Hepatocyte (in vitro differentiated cells): ENCODE data around the gene PAGE2. TPM values are rescaled to one million over a fixed set of nuclear protein-coding genes. Genes with fewer than 3 reads are reported as not detected.

Source experiments
- DNase-seq: peaks from one replicate; pipeline ENCODE4 v3.0.0-alpha.2; 2016; ENCODE audit warnings: low spot score
- H2AFZ ChIP-seq: fragments of 200-600 bp; sonication (generic); 2 replicates; pipeline ENCODE4 v1.6.0; 2016; ENCODE audit warnings: antibody characterized with exemption, mild to moderate bottlenecking
- H3K27ac ChIP-seq: fragments of 200-600 bp; sonication (generic); 2 replicates; pipeline ENCODE4 v1.5.1; 2016; ENCODE audit warnings: mild to moderate bottlenecking
- H3K27me3 ChIP-seq: fragments of 200-600 bp; sonication (generic); 2 replicates; pipeline ENCODE4 v1.6.1; 2016
- H3K36me3 ChIP-seq: fragments of 200-600 bp; sonication (generic); replicated peaks from 2 replicates; pipeline ENCODE4 v1.5.1; 2016; ENCODE audit warnings: low read depth; ENCODE audit not compliant: insufficient read depth
- H3K4me1 ChIP-seq: fragments of 200-600 bp; sonication (generic); 2 replicates; pipeline ENCODE4 v1.5.1; 2016; ENCODE audit warnings: mild to moderate bottlenecking, moderate library complexity; ENCODE audit not compliant: insufficient read depth
- H3K4me2 ChIP-seq: fragments of 200-600 bp; sonication (generic); 2 replicates; pipeline ENCODE4 v1.6.0; 2016
- H3K4me3 ChIP-seq: fragments of 200-600 bp; sonication (generic); 2 replicates; pipeline ENCODE4 v1.5.1; 2016; ENCODE audit warnings: mild to moderate bottlenecking
- H3K79me2 ChIP-seq: fragments of 200-600 bp; sonication (generic); 2 replicates; pipeline ENCODE4 v1.6.0; 2017; ENCODE audit warnings: mild to moderate bottlenecking
- H3K9me2 ChIP-seq: fragments of 200-600 bp; sonication (generic); replicated peaks from 2 replicates; pipeline ENCODE4 v1.6.0; 2017; ENCODE audit warnings: mild to moderate bottlenecking; ENCODE audit not compliant: insufficient read depth
- H3K9me3 ChIP-seq: fragments of 200-600 bp; sonication (generic); 2 replicates; pipeline ENCODE4 v1.5.1; 2016; ENCODE audit warnings: low read depth, mild to moderate bottlenecking
- H4K20me1 ChIP-seq: fragments of 200-600 bp; sonication (generic); 2 replicates; pipeline ENCODE4 v1.6.0; 2016; ENCODE audit warnings: mild to moderate bottlenecking; ENCODE audit not compliant: insufficient read depth, poor library complexity, severe bottlenecking
- EZH2 ChIP-seq: fragments of 200-600 bp; sonication (generic); IDR thresholded peaks from 2 replicates; pipeline ENCODE4 v1.6.1; 2016; ENCODE audit warnings: antibody characterized with exemption, mild to moderate bottlenecking, borderline replicate concordance
- EZH2phosphoT487 ChIP-seq: fragments of 200-600 bp; sonication (generic); IDR thresholded peaks from one replicate; pipeline ENCODE4 v1.6.1; 2018; ENCODE audit warnings: antibody characterized with exemption, mild to moderate bottlenecking, low read depth, moderate library complexity; ENCODE audit not compliant: unreplicated experiment, severe bottlenecking
- WGBS: methylation state at CpG from one replicate; pipeline ENCODE4 v1.1.6; 2016; ENCODE audit warnings: low lambda C conversion rate; ENCODE audit errors: missing lambda C conversion rate; 5-methylcytosine and 5-hydroxymethylcytosine counted together
- polyA plus RNA-seq: library from polyadenylated mRNA; unstranded; fragments of >200 nt; fragmentation: Nextera tagmentation; extraction: Ambion mirVana; gene quantifications from 2 replicates; pipeline ENCODE4 v1.2.1, GENCODE V29; 2016
- total RNA-seq: library from RNA; depleted of rRNA; stranded (reverse); fragments of >200 nt; gene quantifications from 2 replicates; pipeline ENCODE4 v1.2.3, GENCODE V29; 2014
- TF ChIP-seq, protein P1 (sequence below): fragments of 200-600 bp; sonication (generic); IDR thresholded peaks from 2 replicates; pipeline ENCODE4 v1.5.1; 2016; ENCODE audit warnings: antibody characterized with exemption, mild to moderate bottlenecking; ENCODE audit not compliant: poor library complexity

PAGE2 gene
- total and polyA plus RNA-seq, 2 experiments from 2014 or later, result not detected

DNA sequence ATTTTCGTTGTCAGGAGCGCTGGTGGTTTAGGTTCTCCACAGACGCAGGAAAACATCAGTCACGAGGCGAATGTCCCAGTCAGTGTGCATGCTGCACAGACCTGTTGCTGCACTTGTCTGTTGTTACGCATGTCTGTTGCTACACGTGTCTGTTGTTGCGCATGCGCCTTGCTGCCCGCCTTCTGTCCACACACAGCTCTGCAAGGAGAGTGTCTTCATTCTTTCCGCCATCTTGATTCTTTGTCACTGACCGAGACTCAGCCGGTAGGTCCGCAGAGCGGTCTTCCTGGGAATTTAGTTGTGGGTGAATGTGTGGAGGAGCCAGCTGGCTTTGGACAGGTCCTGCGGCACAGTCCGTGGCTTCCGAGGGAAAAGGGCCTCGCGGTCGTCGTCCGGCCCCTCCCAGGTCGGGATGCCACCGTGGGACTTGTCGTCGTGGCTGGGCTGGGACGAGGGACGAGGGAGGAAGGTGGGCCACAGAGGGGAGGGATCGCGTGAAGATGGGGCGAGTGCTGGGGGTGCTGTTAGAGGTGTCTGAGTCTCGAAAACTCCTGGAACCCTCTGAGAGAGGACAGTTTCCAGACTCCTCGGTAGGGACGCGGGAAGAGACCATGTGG is 13.9 kb upstream of the PAGE2 start, which contains the start of gene PAGE2B:
PAGE2B (plus strand) TSS at position 180 of the 617 bp plus-strand sequence. CDS start 1,012 bp downstream, outside the sequence.
- Histone ChIP-seq H3K4me2 (no peak within 1 kb of the TSS), H3K9me3 (no peaks in the 10 kb centered on the region), H3K4me1 (no peaks in the 10 kb centered on the region), H4K20me1 (no peaks in the 10 kb centered on the region), H3K27ac (no peak within 1 kb of the TSS), H3K27me3 (no peaks in the 10 kb centered on the region), H3K4me3 (no peak within 1 kb of the TSS), H3K36me3 (no peaks in the 10 kb centered on the region), H2AFZ (no peak within 1 kb of the TSS), H3K79me2 (no peaks in the 10 kb centered on the region), H3K9me2 (no peaks in the 10 kb centered on the region)
- DNase-seq, result no peak
- 93% methylated on average over 36 of the region's 36 CpGs for WGBS
- TF ChIP-seq, protein P1, sequence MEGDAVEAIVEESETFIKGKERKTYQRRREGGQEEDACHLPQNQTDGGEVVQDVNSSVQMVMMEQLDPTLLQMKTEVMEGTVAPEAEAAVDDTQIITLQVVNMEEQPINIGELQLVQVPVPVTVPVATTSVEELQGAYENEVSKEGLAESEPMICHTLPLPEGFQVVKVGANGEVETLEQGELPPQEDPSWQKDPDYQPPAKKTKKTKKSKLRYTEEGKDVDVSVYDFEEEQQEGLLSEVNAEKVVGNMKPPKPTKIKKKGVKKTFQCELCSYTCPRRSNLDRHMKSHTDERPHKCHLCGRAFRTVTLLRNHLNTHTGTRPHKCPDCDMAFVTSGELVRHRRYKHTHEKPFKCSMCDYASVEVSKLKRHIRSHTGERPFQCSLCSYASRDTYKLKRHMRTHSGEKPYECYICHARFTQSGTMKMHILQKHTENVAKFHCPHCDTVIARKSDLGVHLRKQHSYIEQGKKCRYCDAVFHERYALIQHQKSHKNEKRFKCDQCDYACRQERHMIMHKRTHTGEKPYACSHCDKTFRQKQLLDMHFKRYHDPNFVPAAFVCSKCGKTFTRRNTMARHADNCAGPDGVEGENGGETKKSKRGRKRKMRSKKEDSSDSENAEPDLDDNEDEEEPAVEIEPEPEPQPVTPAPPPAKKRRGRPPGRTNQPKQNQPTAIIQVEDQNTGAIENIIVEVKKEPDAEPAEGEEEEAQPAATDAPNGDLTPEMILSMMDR, result no peak
- TF ChIP-seq EZH2, result no peak
- TF ChIP-seq EZH2phosphoT487, result no peak

DNA sequence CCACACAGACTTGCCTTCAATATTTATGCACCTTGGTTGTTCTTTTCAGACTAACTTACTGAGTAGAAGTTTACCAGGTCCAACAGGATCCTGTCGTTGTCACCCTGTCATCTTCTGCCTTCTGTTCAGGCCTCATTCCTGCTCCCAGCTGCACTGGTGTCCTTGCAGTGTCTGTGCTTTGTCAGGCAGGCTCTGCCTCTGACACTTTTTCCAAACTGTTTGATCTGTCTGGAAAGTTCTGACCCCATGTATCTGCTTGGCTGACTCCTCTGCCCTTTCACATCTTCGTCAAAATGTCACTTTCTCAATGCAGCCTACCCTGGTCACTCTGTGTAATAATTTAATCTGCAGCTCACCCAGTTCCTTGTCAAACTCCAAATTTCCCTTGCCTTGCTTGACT is 9.9 kb downstream of the PAGE2 start:
- Histone ChIP-seq H4K20me1 (no peaks in the 10 kb centered on the region), H3K27ac (no peak overlapping the region), H3K9me2 (no peaks in the 10 kb centered on the region), H3K4me2 (no peak overlapping the region), H3K9me3 (no peaks in the 10 kb centered on the region), H3K4me3 (no peak overlapping the region), H3K36me3 (no peaks in the 10 kb centered on the region), H2AFZ (no peak overlapping the region), H3K27me3 (no peaks in the 10 kb centered on the region), H3K79me2 (no peaks in the 10 kb centered on the region), H3K4me1 (no peaks in the 10 kb centered on the region)
- no peak for TF ChIP-seq EZH2
- TF ChIP-seq, protein P1, result no peak
- TF ChIP-seq EZH2phosphoT487, result no peak
- DNase-seq, result no peak
- 50% methylated on average over 2 of the region's 2 CpGs for WGBS

DNA sequence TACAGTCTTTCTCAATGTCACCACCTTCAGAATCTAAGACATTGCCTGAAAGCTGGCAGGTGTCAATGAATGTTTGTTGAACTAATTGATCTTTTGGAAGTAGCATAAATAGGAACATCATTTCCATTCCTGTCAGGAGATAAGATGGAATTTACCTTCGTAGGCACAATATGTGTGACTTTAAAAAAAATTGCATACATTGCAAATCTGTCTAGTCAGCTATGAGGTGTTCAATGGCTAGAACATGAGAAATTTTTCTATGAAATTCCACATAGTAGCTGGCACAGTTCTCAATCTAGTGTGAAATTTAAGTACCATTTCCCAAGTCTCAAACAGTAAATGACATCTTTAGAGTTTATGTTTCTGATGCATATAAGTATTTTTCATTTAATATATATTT is 10.3 kb downstream of the PAGE2 start:
- DNase-seq, result no peak
- WGBS, result 62% methylated on average over 1 of the region's 1 CpG
- Histone ChIP-seq H3K36me3 (no peaks in the 10 kb centered on the region), H3K4me1 (no peaks in the 10 kb centered on the region), H3K4me3 (no peak overlapping the region), H3K27ac (no peak overlapping the region), H3K4me2 (no peak overlapping the region), H2AFZ (no peak overlapping the region), H3K79me2 (no peaks in the 10 kb centered on the region), H4K20me1 (no peaks in the 10 kb centered on the region), H3K9me2 (no peaks in the 10 kb centered on the region), H3K9me3 (no peaks in the 10 kb centered on the region), H3K27me3 (no peaks in the 10 kb centered on the region)
- TF ChIP-seq EZH2phosphoT487 (no peak), EZH2 (no peak)
- TF ChIP-seq, protein P1, result no peak

DNA sequence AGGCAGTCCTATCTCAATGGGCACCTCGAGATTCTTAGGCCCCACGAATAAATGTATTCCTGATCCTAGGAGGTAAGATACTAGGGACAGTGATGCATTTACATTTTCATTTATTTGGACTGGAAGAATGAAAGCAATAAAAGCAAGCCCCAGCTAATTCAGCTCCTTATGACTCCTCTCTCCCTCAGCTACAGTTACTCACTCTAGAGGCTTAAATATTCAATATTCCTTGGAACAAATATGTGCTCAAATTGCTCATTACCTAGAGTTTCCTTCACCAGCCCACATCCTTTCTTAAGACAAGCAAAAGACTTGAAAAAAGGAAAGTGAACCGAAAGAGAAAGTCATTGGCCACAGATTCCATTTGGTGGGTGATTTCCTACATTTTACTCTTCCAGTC is 13.9 kb downstream of the PAGE2 start:
- TF ChIP-seq EZH2phosphoT487, result no peak
- TF ChIP-seq, protein P1, result no peak
- TF ChIP-seq EZH2, result no peak
- DNase-seq, result no peak
- Histone ChIP-seq H3K79me2 (no peaks in the 10 kb centered on the region), H3K36me3 (no peaks in the 10 kb centered on the region), H3K4me2 (no peak overlapping the region), H3K4me3 (no peak overlapping the region), H3K9me2 (no peaks in the 10 kb centered on the region), H2AFZ (no peak overlapping the region), H3K4me1 (no peaks in the 10 kb centered on the region), H3K27me3 (no peaks in the 10 kb centered on the region), H3K9me3 (no peaks in the 10 kb centered on the region), H3K27ac (no peak overlapping the region), H4K20me1 (no peaks in the 10 kb centered on the region)
- 43% methylated on average over 3 of the region's 3 CpGs for WGBS
